Endodermal cell (in vitro differentiated cells): ENCODE measurements around the gene PPP2R2C. TPM values are rescaled to one million over a fixed set of nuclear protein-coding genes. Genes with fewer than 3 reads are reported as not detected.
A peak's percentile ranks its signal among the peaks of the same experiment; 100 is the strongest.

Source experiments
- DNase-seq: peaks from one replicate; pipeline ENCODE4 v3.0.0-alpha.2; 2017
- H3K27ac ChIP-seq: 2 replicates; pipeline ENCODE4 v1.5.1; 2013; ENCODE audit warnings: mild to moderate bottlenecking, low read depth, low read length, moderate library complexity
- H3K27me3 ChIP-seq: 2 replicates; pipeline ENCODE4 v1.6.1; 2013; ENCODE audit warnings: mild to moderate bottlenecking, low read length, moderate library complexity; ENCODE audit not compliant: insufficient read depth, control insufficient read depth, poor library complexity, severe bottlenecking
- H3K36me3 ChIP-seq: 2 replicates; pipeline ENCODE4 v1.7.0; 2013; ENCODE audit warnings: mild to moderate bottlenecking, low read length, moderate library complexity; ENCODE audit not compliant: control insufficient read depth, insufficient read depth
- H3K4me1 ChIP-seq: one replicate; pipeline ENCODE4 v1.7.0; 2013; ENCODE audit warnings: low read length; ENCODE audit not compliant: control insufficient read depth, insufficient read depth
- H3K4me3 ChIP-seq: 2 replicates; pipeline ENCODE4 v1.5.1; 2013; ENCODE audit warnings: mild to moderate bottlenecking, low read length, moderate library complexity
- H3K9ac ChIP-seq: 2 replicates; pipeline ENCODE4 v1.6.1; 2013; ENCODE audit warnings: mild to moderate bottlenecking, low read length, moderate library complexity; ENCODE audit not compliant: poor library complexity, severe bottlenecking; ENCODE audit errors: extremely low read depth
- H3K9me3 ChIP-seq: 2 replicates; pipeline ENCODE4 v1.6.1; 2013; ENCODE audit warnings: mild to moderate bottlenecking, low read length, moderate library complexity; ENCODE audit not compliant: control insufficient read depth
- H3K27ac Mint-ChIP-seq: 2 replicates; pipeline ENCODE4 v1.8.0; 2020; ENCODE audit warnings: mixed read lengths
- H3K27me3 Mint-ChIP-seq: 2 replicates; pipeline ENCODE4 v1.8.0; 2021; ENCODE audit warnings: mild to moderate bottlenecking, mixed read lengths; ENCODE audit not compliant: insufficient read depth
- H3K36me3 Mint-ChIP-seq: 2 replicates; pipeline ENCODE4 v1.8.0; 2020; ENCODE audit warnings: low read depth, mixed read lengths
- H3K4me1 Mint-ChIP-seq: 2 replicates; pipeline ENCODE4 v1.8.0; 2020; ENCODE audit warnings: mixed read lengths
- H3K4me3 Mint-ChIP-seq: 2 replicates; pipeline ENCODE4 v1.8.0; 2020; ENCODE audit warnings: mild to moderate bottlenecking, moderate library complexity, mixed read lengths
- H3K9me3 Mint-ChIP-seq: 2 replicates; pipeline ENCODE4 v1.8.0; 2020; ENCODE audit warnings: mild to moderate bottlenecking, mixed read lengths
- CTCF ChIP-seq: fragments of 200-600 bp; sonication (generic); conservative IDR thresholded peaks from 2 replicates; pipeline ENCODE4 v1.5.0; 2021; ENCODE audit warnings: antibody characterized with exemption, mild to moderate bottlenecking
- WGBS, 2 experiments: methylation state at CpG; one replicate each; pipeline versions ENCODE4 v1.1.5 to v1.1.7; 2013; ENCODE audit warnings: missing lambda C conversion rate in 2 of 2, mixed read lengths in 1 of 2; ENCODE audit not compliant: insufficient coverage in 1 of 2, insufficient read length in 1 of 2; 5-methylcytosine and 5-hydroxymethylcytosine counted together
- total RNA-seq, 2 donors: library from RNA; stranded (reverse); fragmentation: NEBNext Ultra II Directional in 1 of 2; extraction: Animal tissue kit (Norgen Biotek cat#: 25700) in 1 of 2; gene quantifications; 2 replicates in 1 of 2; 3 replicates in 1 of 2; pipeline ENCODE4 v1.2.1, GENCODE V29; 2021

Gene PPP2R2C
- total RNA-seq, 2 donors from 2014 or later = 4.4 to 19.2 TPM

- 83 to 90% methylated on average over 3 to 8 of the region's 8 CpGs for WGBS, 2 experiments
- Mint-ChIP-seq H3K36me3 (peaks cover 22% of the 10 kb centered on the region), H3K27me3 (no peaks in the 10 kb centered on the region), H3K27ac (no peak overlapping the region), H3K4me3 (no peak overlapping the region), H3K4me1 (peaks cover 2% of the 10 kb centered on the region), H3K9me3 (peaks cover 4% of the 10 kb centered on the region)
- Histone ChIP-seq H3K27ac (no peak overlapping the region), H3K4me3 (no peak overlapping the region), H3K27me3 (no peaks in the 10 kb centered on the region), H3K36me3 (peaks cover 4% of the 10 kb centered on the region), H3K9me3 (peaks cover 7% of the 10 kb centered on the region), H3K9ac (no peak overlapping the region), H3K4me1 (no peaks in the 10 kb centered on the region)
- TF ChIP-seq CTCF = no peak
- peak; percentile 49 for DNase-seq
These were observed 143.9 kb downstream of the PPP2R2C start for GRCh38 chr4:6328526-6328925.

- Histone ChIP-seq H3K4me1 (no peaks in the 10 kb centered on the region), H3K4me3 (no peak overlapping the region), H3K27me3 (no peaks in the 10 kb centered on the region), H3K27ac (no peak overlapping the region), H3K36me3 (peaks cover 4% of the 10 kb centered on the region), H3K9me3 (peaks cover 7% of the 10 kb centered on the region), H3K9ac (no peak overlapping the region)
- H3K27ac Mint-ChIP-seq = no peak overlapping the region
- 18 to 27% methylated on average over 14 to 21 of the region's 21 CpGs for WGBS, 2 experiments
- H3K36me3 Mint-ChIP-seq = peaks cover 18% of the 10 kb centered on the region
- peak; percentile 95 for DNase-seq
- no peak overlapping the region for H3K4me3 Mint-ChIP-seq
- peaks cover 2% of the 10 kb centered on the region for H3K4me1 Mint-ChIP-seq
- no peaks in the 10 kb centered on the region for H3K27me3 Mint-ChIP-seq
- H3K9me3 Mint-ChIP-seq = peaks cover 4% of the 10 kb centered on the region
- peak; percentile 96 for TF ChIP-seq CTCF
These were observed 145.0 kb downstream of the PPP2R2C start for GRCh38 chr4:6327220-6327917.

- 94 to 97% methylated on average over 17 to 28 of the region's 28 CpGs for WGBS, 2 experiments
- Histone ChIP-seq H3K4me3 (no peak overlapping the region), H3K27me3 (no peaks in the 10 kb centered on the region), H3K36me3 (peaks cover 4% of the 10 kb centered on the region), H3K9me3 (peaks cover 3% of the 10 kb centered on the region), H3K27ac (no peak overlapping the region), H3K4me1 (no peaks in the 10 kb centered on the region), H3K9ac (no peak overlapping the region)
- TF ChIP-seq CTCF = no peak
- Mint-ChIP-seq H3K27ac (no peak overlapping the region), H3K4me1 (peaks cover 2% of the 10 kb centered on the region), H3K27me3 (no peaks in the 10 kb centered on the region), H3K36me3 (peaks cover 16% of the 10 kb centered on the region), H3K9me3 (peaks cover 4% of the 10 kb centered on the region), H3K4me3 (no peak overlapping the region)
- no peak for DNase-seq
These were observed 145.9 kb downstream of the PPP2R2C start for GRCh38 chr4:6326312-6327060.
